Fibroblast of villous mesenchyme (primary cell): Measurements from ENCODE around the gene LCAT. TPM values are rescaled to one million over a fixed set of nuclear protein-coding genes. Genes with fewer than 3 reads are reported as not detected.

Source experiments
- DNase-seq: peaks from one replicate; pipeline ENCODE4 v3.0.0-alpha.2; 2010; ENCODE audit warnings: low read depth
- H3K4me3 ChIP-seq: 2 replicates; pipeline ENCODE4 v1.5.1; 2011; ENCODE audit warnings: low read depth, mild to moderate bottlenecking, low read length
- CTCF ChIP-seq: IDR thresholded peaks from 2 replicates; pipeline ENCODE4 v1.5.1; 2012; ENCODE audit warnings: low read depth, mild to moderate bottlenecking, low read length; ENCODE audit not compliant: insufficient read depth
- total RNA-seq: library from RNA; depleted of rRNA; stranded (reverse); fragments of >200 nt; gene quantifications from 2 replicates; pipeline ENCODE4 v1.2.3, GENCODE V29; 2012

The LCAT gene
- total RNA-seq, 1 donor = 8.6 TPM

GRCh38 chr16:67987460-67988160 is 43.7 kb upstream of the LCAT start:
- H3K4me3 ChIP-seq = no peak overlapping the region
- no peak for TF ChIP-seq CTCF
- DNase-seq = peak; percentile 19

- H3K4me3 ChIP-seq = no peak overlapping the region
- no peak for DNase-seq
- TF ChIP-seq CTCF = no peak
These were observed 43.0 kb upstream of the LCAT start for GRCh38 chr16:67986949-67987348.

DNA sequence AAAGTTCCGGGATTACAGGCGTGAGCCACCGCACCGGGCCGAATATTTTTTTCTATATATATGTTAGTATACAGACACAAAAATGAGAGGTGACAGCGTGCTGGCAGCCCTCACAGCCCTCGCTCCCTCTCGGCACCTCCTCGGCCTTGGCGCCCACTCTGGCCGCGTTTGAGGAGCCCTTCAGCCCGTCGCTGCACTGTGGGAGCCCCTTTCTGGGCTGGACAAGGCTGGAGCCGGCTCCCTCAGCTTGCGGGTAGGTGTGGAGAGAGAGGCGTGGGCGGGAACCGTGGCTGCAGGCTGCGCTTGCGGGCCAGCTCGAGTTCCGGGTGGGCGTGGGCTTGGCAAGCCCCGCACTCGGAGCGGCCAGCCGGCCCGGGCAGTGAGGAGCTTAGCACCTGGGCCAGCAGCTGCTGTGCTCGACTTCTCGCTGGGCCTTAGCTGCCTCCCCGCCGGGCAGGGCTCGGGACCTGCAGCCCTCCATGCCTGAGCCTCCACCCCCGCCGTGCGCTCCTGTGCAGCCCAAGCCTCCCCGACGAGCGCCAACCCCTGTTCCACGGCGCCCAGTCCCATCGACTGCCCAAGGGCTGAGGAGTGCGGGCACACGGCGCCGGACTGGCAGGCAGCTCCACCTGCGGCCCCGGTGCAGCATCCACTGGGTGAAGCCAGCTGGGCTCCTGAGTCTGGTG is 38.2 kb upstream of the LCAT start:
- H3K4me3 ChIP-seq = no peak overlapping the region
- TF ChIP-seq CTCF = no peak
- no peak for DNase-seq

DNA sequence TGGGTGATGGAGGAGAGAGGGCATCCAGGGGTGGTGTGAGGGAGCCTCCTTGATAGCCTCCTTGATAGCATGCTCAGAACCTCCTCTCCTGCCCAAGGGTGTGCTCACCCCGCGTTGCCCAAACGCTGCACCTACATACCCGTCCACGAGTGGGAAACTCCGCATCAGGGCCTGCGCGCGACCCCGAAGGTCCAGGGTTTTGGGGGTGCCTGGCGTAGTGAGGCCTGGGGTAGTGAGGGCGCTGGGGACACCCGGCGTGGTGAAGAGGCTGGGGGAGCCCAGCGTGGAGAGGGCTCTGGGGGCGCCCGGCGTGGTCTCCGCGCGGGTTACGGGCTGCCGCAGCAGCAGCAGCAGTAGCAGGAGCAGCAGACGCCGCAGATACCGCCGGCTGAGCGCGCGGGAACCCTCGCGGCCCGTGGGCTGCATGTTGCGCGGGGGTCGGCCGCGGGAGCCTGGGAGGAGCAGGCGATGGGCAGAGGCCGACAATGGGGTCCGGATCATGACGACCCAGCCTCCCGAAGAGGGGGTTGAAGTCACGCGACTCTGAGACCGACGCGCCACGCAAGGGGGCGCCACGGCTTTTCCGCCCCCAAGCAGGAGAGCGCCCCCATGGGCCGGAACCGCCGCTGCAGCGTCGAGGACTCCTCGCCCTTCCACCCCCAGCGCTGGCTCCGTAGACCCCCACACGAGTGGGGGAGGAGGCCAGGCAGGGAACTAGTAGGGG is 36.2 kb upstream of the LCAT start, which contains the start of gene DPEP3:
Gene DPEP3, minus strand, starts transcription at position 545 of the 724 bp plus-strand sequence. Its CDS starts 119 bp downstream, at position 426.
- no peak within 1 kb of the TSS for H3K4me3 ChIP-seq
- no peak for DNase-seq
- TF ChIP-seq CTCF = peak; percentile 13

DNA sequence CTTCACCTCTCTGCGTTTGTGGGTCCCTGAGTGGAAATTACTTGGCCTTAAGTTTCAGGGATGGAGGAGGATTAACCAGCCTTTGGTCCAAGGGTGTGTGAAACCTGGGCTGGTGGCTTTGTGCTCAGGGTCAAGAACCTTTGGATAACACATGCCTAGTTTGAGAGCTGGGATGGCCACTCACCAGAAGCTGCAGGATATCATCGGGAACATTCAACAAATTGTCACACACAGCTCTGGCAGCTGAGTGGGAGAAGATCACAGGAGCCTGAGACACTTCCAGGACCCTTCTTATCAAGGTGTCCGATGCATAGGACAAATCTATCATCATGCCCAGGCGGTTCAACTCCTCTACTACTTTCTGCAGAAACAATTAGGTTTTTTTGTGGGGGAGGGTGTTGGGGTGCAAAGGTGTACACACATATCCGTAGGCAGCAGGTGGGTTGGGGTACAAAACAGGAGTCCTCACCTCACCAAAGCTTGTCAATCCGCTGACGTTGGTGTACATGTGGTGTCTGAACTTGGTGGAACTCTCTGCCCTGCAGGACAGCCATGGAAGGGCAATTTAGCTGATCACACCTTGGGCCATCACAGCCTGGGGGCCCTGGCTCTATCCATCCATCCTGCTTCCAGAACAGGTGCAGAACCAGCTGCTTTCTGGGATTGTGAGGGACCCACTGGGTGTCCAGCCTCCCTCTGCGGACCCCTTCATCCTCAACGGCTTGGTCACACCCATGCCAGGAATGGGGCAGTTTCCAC is 33.7 kb upstream of the LCAT start:
- no peak for DNase-seq
- no peak overlapping the region for H3K4me3 ChIP-seq
- TF ChIP-seq CTCF = no peak

DNA sequence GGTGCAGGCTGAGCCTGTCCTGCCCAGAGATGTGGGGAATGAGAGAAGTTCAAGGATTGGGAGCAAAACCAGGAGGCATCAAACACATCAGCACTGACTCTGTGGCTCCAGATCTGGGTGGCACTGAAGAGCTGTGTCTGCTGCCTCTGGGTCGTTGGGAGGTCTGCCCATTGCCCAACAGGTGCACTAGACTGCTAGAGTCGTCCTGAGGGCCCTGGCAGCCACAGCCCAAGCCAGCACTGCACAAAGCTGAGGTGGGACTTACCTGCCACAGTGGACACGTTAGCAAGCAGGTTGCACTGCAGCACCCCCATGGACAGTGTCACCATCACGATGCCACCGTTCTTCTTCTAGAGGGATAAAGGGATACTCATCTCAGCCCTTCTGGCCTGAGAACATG is 33.1 kb upstream of the LCAT start:
- H3K4me3 ChIP-seq = no peak overlapping the region
- no peak for DNase-seq
- no peak for TF ChIP-seq CTCF
